ENCODE results near the gene EHMT1.

DNA sequence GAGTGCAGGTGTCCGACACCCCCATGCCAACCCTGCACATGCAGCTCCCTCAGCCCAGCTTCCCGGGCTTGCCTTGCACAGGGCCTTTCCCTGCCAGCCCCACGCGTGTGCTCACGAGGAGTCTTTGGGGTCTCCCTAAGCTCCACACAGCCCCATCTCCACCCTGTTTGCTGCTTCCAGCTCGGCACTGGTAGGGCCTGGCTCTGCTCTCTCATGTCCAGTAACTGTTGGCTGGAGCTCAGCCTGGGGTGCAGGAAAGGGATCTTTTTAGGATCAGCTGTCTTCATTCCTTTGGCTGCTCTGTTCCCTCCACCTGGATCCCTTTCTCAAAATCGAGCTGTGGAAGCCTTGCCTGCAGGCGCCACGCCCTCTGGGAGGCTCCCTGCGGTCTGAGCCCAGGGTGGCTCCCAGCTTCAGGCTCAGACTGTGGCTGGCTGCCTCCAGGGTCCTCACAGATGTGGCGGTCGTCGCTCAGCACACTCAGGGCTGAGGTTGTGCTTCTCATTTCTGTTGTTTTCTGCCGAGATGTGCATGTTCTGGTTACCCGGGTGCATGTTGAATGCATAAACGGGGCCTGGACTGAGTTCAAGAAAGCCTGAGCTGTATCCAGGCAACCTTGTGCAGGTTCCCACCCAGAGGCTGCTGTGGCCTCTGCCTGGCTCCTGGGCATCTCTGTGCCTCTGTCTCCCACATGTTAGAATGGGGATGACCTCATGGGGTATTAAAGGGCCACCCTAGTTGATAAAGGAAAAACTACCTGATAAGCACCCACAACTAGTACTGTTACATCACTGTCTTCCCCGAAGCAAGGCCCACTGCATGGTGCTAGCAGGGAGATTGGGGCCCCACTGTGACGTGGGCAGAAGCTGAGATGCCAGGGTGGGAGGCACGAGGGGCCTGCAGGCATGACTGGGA is 263.0 kb downstream of the EHMT1 start:
- TF ChIP-seq POLR2A (IDR thresholded peaks at IDR 0.05; ENCODE audit: low read depth) (no peak), EP300 (IDR thresholded peaks at IDR 0.05) (no peak)
- TF ChIP-seq, protein P1, sequence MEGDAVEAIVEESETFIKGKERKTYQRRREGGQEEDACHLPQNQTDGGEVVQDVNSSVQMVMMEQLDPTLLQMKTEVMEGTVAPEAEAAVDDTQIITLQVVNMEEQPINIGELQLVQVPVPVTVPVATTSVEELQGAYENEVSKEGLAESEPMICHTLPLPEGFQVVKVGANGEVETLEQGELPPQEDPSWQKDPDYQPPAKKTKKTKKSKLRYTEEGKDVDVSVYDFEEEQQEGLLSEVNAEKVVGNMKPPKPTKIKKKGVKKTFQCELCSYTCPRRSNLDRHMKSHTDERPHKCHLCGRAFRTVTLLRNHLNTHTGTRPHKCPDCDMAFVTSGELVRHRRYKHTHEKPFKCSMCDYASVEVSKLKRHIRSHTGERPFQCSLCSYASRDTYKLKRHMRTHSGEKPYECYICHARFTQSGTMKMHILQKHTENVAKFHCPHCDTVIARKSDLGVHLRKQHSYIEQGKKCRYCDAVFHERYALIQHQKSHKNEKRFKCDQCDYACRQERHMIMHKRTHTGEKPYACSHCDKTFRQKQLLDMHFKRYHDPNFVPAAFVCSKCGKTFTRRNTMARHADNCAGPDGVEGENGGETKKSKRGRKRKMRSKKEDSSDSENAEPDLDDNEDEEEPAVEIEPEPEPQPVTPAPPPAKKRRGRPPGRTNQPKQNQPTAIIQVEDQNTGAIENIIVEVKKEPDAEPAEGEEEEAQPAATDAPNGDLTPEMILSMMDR (IDR thresholded peaks at IDR 0.05) = no peak

Measured in esophagus muscularis mucosa (tissue), 4 donors.